ENCODE measurements around the gene FAM3A.
"Not testable (repeated sequence)": the region's sequence is repeated elsewhere in the genome, so short reads cannot be mapped to it uniquely, and the experiment has no call there.

FAM3A gene

GRCh38 chrX:154502989-154503388 lies 13.0 kb downstream of the FAM3A start:
- DNase-seq: no peak

GRCh38 chrX:154502098-154502497 lies 13.9 kb downstream of the FAM3A start:
- DNase-seq: no peak

GRCh38 chrX:154501423-154501822 lies 14.6 kb downstream of the FAM3A start:
- DNase-seq: not testable (repeated sequence)

- not testable (repeated sequence) for DNase-seq
Observed at GRCh38 chrX:154496591-154497137, 19.4 kb downstream of the FAM3A start.

GRCh38 chrX:154495472-154495922 lies 20.5 kb downstream of the FAM3A start:
- peak; percentile 12 for DNase-seq

GRCh38 chrX:154494715-154495114 lies 21.3 kb downstream of the FAM3A start:
- DNase-seq: no peak

GRCh38 chrX:154490414-154491083 lies 25.5 kb downstream of the FAM3A start, which contains the start of gene SLC10A3:
TSS of gene SLC10A3 (minus strand) at chrX:154490629. CDS start at chrX:154488940, 1,689 bp downstream.
- peak; percentile 94 for DNase-seq

GRCh38 chrX:154490021-154490413 lies 26.0 kb downstream of the FAM3A start:
- peak; percentile 26 for DNase-seq

GRCh38 chrX:154489182-154489581 lies 26.9 kb downstream of the FAM3A start:
- DNase-seq: no peak

- DNase-seq: no peak
Observed at GRCh38 chrX:154488336-154489075, 27.5 kb downstream of the FAM3A start.

GRCh38 chrX:154487518-154488290 lies 28.3 kb downstream of the FAM3A start:
- DNase-seq: no peak

- DNase-seq: peak; percentile 48
Observed at GRCh38 chrX:154486396-154487207, 29.4 kb downstream of the FAM3A start, which contains the start of gene UBL4A. TSS of gene UBL4A (minus strand) at chrX:154486615. CDS start at chrX:154486584, 31 bp downstream.

GRCh38 chrX:154486052-154486395 lies 30.0 kb downstream of the FAM3A start:
- DNase-seq: peak; percentile 19

- DNase-seq: peak; percentile 17
Observed at GRCh38 chrX:154485150-154486051, 30.6 kb downstream of the FAM3A start.

GRCh38 chrX:154484255-154485149 lies 31.5 kb downstream of the FAM3A start:
- DNase-seq: no peak

- DNase-seq: no peak
Observed at GRCh38 chrX:154483325-154483724, 32.7 kb downstream of the FAM3A start.

- DNase-seq: no peak
Observed at GRCh38 chrX:154482786-154483185, 33.2 kb downstream of the FAM3A start.

GRCh38 chrX:154481911-154482601 lies 34.0 kb downstream of the FAM3A start:
- no peak for DNase-seq

- no peak for DNase-seq
Observed at GRCh38 chrX:154481195-154481594, 34.8 kb downstream of the FAM3A start.
